HCT116 (cell line): ENCODE data around the gene RHOXF2B. TPM values are rescaled to one million over a fixed set of nuclear protein-coding genes. Genes with fewer than 3 reads are reported as not detected.
"Not testable (repeated sequence)": the region's sequence is repeated elsewhere in the genome, so short reads cannot be mapped to it uniquely, and the experiment has no call there.

Experiments
- ATAC-seq: fragments of 200-7000 bp; cut with Tn5 transposase; 2 replicates; pipeline ENCODE4 v1.9.1; 2020; ENCODE audit warnings: mild to moderate bottlenecking, moderate library complexity
- BruUV-seq: library from RNA; stranded (reverse); fragments of 400-500 nt; replicated peaks from 2 replicates; lab custom pipeline; 2021; lab: Mats Ljungman, UMichigan
- CTCF ChIA-PET: fragments of 300-600 bp; sonication (Branson Sonifier 250); formaldehyde crosslinking; loops from one replicate; lab custom pipeline; 2021; ENCODE audit warnings: antibody characterized with exemption; lab: Charles Lee
- POLR2A ChIA-PET: fragments of 300-600, 350-600 bp; sonication (Branson Sonifier 250); formaldehyde crosslinking; loops from one replicate; lab custom pipeline; 2021; ENCODE audit warnings: antibody characterized with exemption; lab: Charles Lee
- RAD21 ChIA-PET, 2 experiments: fragments of 300-600 bp; sonication (Branson Sonifier 250); formaldehyde crosslinking; loops; one replicate each; lab custom pipeline; 2023; ENCODE audit warnings: low total read pairs in 2 of 2; ENCODE audit not compliant: uncharacterized antibody in 2 of 2, unreplicated experiment in 2 of 2, low non-redundant PET in 1 of 2; lab: Charles Lee
- DNase-seq: peaks from one replicate; pipeline ENCODE4 v3.0.0-alpha.2; 2010; ENCODE audit warnings: low read depth, low spot score
- H2AFZ ChIP-seq: fragments of 200-600 bp; shearing (Covaris generic), sonication (generic); 2 replicates; pipeline ENCODE4 v1.6.1; 2017; ENCODE audit warnings: low read depth, mixed run types, mixed read lengths, antibody characterized with exemption, low read length; ENCODE audit not compliant: poor library complexity, severe bottlenecking
- H3K27ac ChIP-seq: 2 replicates; pipeline ENCODE4 v1.5.1; 2012; ENCODE audit warnings: low read depth, low read length
- H3K27me3 ChIP-seq: fragments of 200-600 bp; sonication (generic); 2 replicates; pipeline ENCODE4 v1.6.1; 2016; ENCODE audit warnings: mixed run types, low read length, mixed read lengths; ENCODE audit not compliant: insufficient read depth
- H3K36me3 ChIP-seq, 2 experiments: fragments of 200-500 bp in 1 of 2; fragments of 200-600 bp in 1 of 2; sonication (Bioruptor generic) in 1 of 2; sonication (generic) in 1 of 2; 2 replicates each; pipeline versions ENCODE4 v1.5.1 to v1.6.1; 2014 to 2016; ENCODE audit warnings: low read length in 2 of 2, inconsistent platforms in 1 of 2, mixed read lengths in 1 of 2, mixed run types in 1 of 2; ENCODE audit not compliant: insufficient read depth in 2 of 2, control insufficient read depth in 1 of 2
- H3K4me1 ChIP-seq, 2 experiments: fragments of 200-600 bp in 1 of 2; sonication (generic) in 1 of 2; 2 replicates each; pipeline versions ENCODE4 v1.5.1 to v1.6.1; 2012 to 2017; ENCODE audit warnings: low read length in 2 of 2, inconsistent platforms in 1 of 2, mild to moderate bottlenecking in 1 of 2, mixed read lengths in 1 of 2, mixed run types in 1 of 2, moderate library complexity in 1 of 2; ENCODE audit not compliant: insufficient read depth in 2 of 2, control insufficient read depth in 1 of 2
- H3K4me2 ChIP-seq: fragments of 200-600 bp; sonication (generic); 2 replicates; pipeline ENCODE4 v1.6.1; 2017; ENCODE audit warnings: mixed run types, low read length, mixed read lengths
- H3K4me3 ChIP-seq, 2 experiments: fragments of 200-600 bp in 1 of 2; sonication (generic) in 1 of 2; replicated peaks in 1 of 2; 2 replicates each; pipeline ENCODE4 v1.5.1; 2011 to 2016; ENCODE audit warnings: low read length in 2 of 2, control low read depth in 1 of 2, low read depth in 1 of 2, mild to moderate bottlenecking in 1 of 2, mixed read lengths in 1 of 2, mixed run types in 1 of 2
- H3K79me2 ChIP-seq: fragments of 200-600 bp; sonication (generic); 2 replicates; pipeline ENCODE4 v1.6.1; 2017; ENCODE audit warnings: mild to moderate bottlenecking, mixed run types, low read length, moderate library complexity, mixed read lengths; ENCODE audit not compliant: insufficient read depth
- H3K9ac ChIP-seq: fragments of 200-600 bp; sonication (generic); 2 replicates; pipeline ENCODE4 v1.6.1; 2016; ENCODE audit warnings: low read length, mixed read lengths
- H3K9me2 ChIP-seq: fragments of 200-600 bp; sonication (generic), shearing (Covaris generic); 2 replicates; pipeline ENCODE4 v1.6.1; 2017; ENCODE audit warnings: mixed run types, mild to moderate bottlenecking, moderate library complexity; ENCODE audit not compliant: insufficient read depth
- H3K9me3 ChIP-seq, 2 experiments: fragments of 200-500 bp in 1 of 2; fragments of 200-600 bp in 1 of 2; sonication (Bioruptor generic) in 1 of 2; sonication (generic) in 1 of 2; 2 replicates each; pipeline ENCODE4 v1.6.1; 2014 to 2017; ENCODE audit warnings: low read length in 2 of 2, mixed read lengths in 2 of 2, inconsistent platforms in 1 of 2, low read depth in 1 of 2, mild to moderate bottlenecking in 1 of 2, mixed run types in 1 of 2, moderate library complexity in 1 of 2; ENCODE audit not compliant: control insufficient read depth in 1 of 2, insufficient read depth in 1 of 2
- H4K20me1 ChIP-seq: fragments of 200-600 bp; sonication (generic), shearing (Covaris generic); 2 replicates; pipeline ENCODE4 v1.6.1; 2017; ENCODE audit warnings: mixed run types, mild to moderate bottlenecking, moderate library complexity; ENCODE audit not compliant: insufficient read depth
- FOSL1 ChIP-seq: IDR thresholded peaks from 2 replicates; pipeline ENCODE4 v1.6.1; 2012; ENCODE audit warnings: low read depth
- JUND ChIP-seq: IDR thresholded peaks from 2 replicates; pipeline ENCODE4 v1.6.1; 2012
- MAX ChIP-seq: IDR thresholded peaks from 2 replicates; pipeline ENCODE4 v1.6.1; 2012
- RAD21 ChIP-seq: IDR thresholded peaks from 2 replicates; pipeline ENCODE4 v1.6.1; 2012; ENCODE audit warnings: low read depth, mild to moderate bottlenecking
- SIN3A ChIP-seq: IDR thresholded peaks from 2 replicates; pipeline ENCODE4 v1.6.1; 2012; ENCODE audit warnings: low read depth
- SP1 ChIP-seq: IDR thresholded peaks from 2 replicates; pipeline ENCODE4 v1.6.1; 2012; ENCODE audit warnings: low read depth
- TCF7L2 ChIP-seq: IDR thresholded peaks from 2 replicates; pipeline ENCODE4 v1.7.0; 2011; ENCODE audit warnings: borderline replicate concordance, inconsistent platforms; ENCODE audit not compliant: insufficient read depth, insufficient read length; ENCODE audit errors: extremely low read depth
- ZFX ChIP-seq: fragments of 450-650 bp; IDR thresholded peaks from 2 replicates; pipeline ENCODE4 v1.6.1; 2017
- intact Hi-C: fragments of 100-400 bp; cut with micrococcal nuclease; formaldehyde crosslinking; loops from 2 replicates; pipeline ENCODE4 v1.10.0; 2022
- total RNA-seq: library from RNA; stranded (reverse); gene quantifications from one replicate; pipeline ENCODE4 v1.2.1, GENCODE V29; 2021; ENCODE audit not compliant: unreplicated experiment

RHOXF2B gene
- total RNA-seq, 1 experiment from 2014 or later = not detected

GRCh38 chrX:120111611-120112010 is 34.1 kb upstream of the RHOXF2B start:
- no peaks in the 10 kb centered on the region for H3K9me2 ChIP-seq
- no peak overlapping the region for H3K4me3 ChIP-seq
- ChIA-PET RAD21 (no interaction called here), POLR2A (no interaction called here), CTCF (no interaction called here)
- no peaks in the 10 kb centered on the region for H3K36me3 ChIP-seq
- H3K79me2 ChIP-seq = no peaks in the 10 kb centered on the region
- intact Hi-C loops = no loop called here
- H3K27me3 ChIP-seq = no peaks in the 10 kb centered on the region
- no peaks in the 10 kb centered on the region for H3K9me3 ChIP-seq
- TF ChIP-seq SP1 (no peak), MAX (no peak), TCF7L2 (no peak), JUND (no peak)
- no peak for DNase-seq
- no peaks in the 10 kb centered on the region for H3K4me1 ChIP-seq
- H2AFZ ChIP-seq = no peak overlapping the region
- H3K4me2 ChIP-seq = no peak overlapping the region
- no peak for ATAC-seq
- no peak overlapping the region for H3K9ac ChIP-seq
- H3K27ac ChIP-seq = no peak overlapping the region
- BruUV-seq = no TSS peak
- no peaks in the 10 kb centered on the region for H4K20me1 ChIP-seq

- no peak overlapping the region for H3K27ac ChIP-seq
- H2AFZ ChIP-seq = no peak overlapping the region
- no peak for DNase-seq
- no peak for ATAC-seq
- no peak overlapping the region for H3K4me3 ChIP-seq
- no peaks in the 10 kb centered on the region for H3K4me1 ChIP-seq
- ChIA-PET RAD21 (no interaction called here), CTCF (no interaction called here), POLR2A (no interaction called here)
- H3K9ac ChIP-seq = no peak overlapping the region
- H3K27me3 ChIP-seq = no peaks in the 10 kb centered on the region
- no peaks in the 10 kb centered on the region for H3K9me2 ChIP-seq
- intact Hi-C loops = no loop called here
- no peaks in the 10 kb centered on the region for H3K9me3 ChIP-seq
- TF ChIP-seq SIN3A = no peak
- TF ChIP-seq JUND = no peak
- no peak for TF ChIP-seq ZFX
- no peak for TF ChIP-seq RAD21
- no peak for TF ChIP-seq FOSL1
- BruUV-seq = no TSS peak
- H3K36me3 ChIP-seq = no peaks in the 10 kb centered on the region
- H3K79me2 ChIP-seq = no peaks in the 10 kb centered on the region
- H4K20me1 ChIP-seq = no peaks in the 10 kb centered on the region
- H3K4me2 ChIP-seq = no peak overlapping the region
These were observed 31.9 kb upstream of the RHOXF2B start for GRCh38 chrX:120109378-120109777.

GRCh38 chrX:120104707-120105106 is 27.2 kb upstream of the RHOXF2B start:
- ATAC-seq, H3K27me3 ChIP-seq, CTCF ChIA-PET, H3K9me2 ChIP-seq, H3K27ac ChIP-seq, H3K4me2 ChIP-seq, H4K20me1 ChIP-seq, H2AFZ ChIP-seq, intact Hi-C loops, H3K4me1 ChIP-seq, DNase-seq, H3K9ac ChIP-seq, H3K36me3 ChIP-seq, H3K9me3 ChIP-seq, POLR2A ChIA-PET, RAD21 ChIA-PET, H3K4me3 ChIP-seq, H3K79me2 ChIP-seq, BruUV-seq: not testable (repeated sequence)

GRCh38 chrX:120101057-120101456 is 23.6 kb upstream of the RHOXF2B start:
- H3K36me3 ChIP-seq, BruUV-seq, H4K20me1 ChIP-seq, intact Hi-C loops, CTCF ChIA-PET, H3K4me1 ChIP-seq, H3K9me3 ChIP-seq, H3K9me2 ChIP-seq, H3K4me3 ChIP-seq, H3K4me2 ChIP-seq, DNase-seq, H3K27me3 ChIP-seq, RAD21 ChIA-PET, H3K79me2 ChIP-seq, POLR2A ChIA-PET, H2AFZ ChIP-seq, H3K27ac ChIP-seq, H3K9ac ChIP-seq, ATAC-seq: not testable (repeated sequence)
